ENCODE measurements around the gene ODC1. TPM values are rescaled to one million over a fixed set of nuclear protein-coding genes. Genes with fewer than 3 reads are reported as not detected.

ODC1 gene
- total RNA-seq, 1 donor from 2014 or later: 16.2 TPM

DNA sequence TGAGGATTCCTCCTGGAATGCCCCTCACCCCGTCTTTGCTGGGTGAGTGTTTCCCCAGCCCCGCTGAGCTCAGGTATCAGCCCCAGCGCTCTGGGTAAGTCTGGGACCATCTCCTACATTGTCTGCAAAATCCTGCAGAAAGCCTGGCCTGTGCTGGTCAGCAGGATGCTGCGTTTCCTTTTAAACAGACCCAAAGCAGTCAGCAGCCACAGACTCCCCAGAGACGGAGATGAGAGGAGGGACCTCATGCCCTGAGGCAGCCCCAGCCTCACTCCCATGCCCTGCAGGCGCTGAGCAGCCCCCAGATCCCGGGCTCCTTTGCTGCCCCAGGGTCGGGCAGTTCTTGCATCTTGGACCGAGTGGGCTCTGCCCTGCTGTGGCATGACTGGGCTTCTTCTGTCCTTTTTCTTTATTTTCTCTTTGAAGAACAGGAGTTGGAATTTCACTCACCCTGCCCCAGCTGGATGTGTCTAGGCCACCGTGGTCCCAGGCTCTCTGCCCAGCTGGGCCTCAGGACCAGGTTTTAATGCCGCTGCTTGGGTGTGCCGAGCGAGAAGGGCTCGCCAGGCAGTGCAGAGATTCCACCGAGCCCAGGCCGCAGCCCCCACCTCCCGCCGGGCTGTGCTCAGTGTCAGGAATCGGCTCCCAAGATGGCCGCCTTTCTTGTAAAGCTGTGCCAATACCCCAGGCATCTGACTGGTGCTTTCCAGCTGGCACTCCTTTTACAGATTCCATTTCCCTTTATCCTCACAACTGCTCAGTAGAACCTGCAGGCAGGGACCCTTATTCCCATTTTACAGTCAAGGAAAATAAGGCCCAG is 43.6 kb downstream of the ODC1 start:
- no peak for DNase-seq (ENCODE audit: low spot score)
- no peak for ATAC-seq

DNA sequence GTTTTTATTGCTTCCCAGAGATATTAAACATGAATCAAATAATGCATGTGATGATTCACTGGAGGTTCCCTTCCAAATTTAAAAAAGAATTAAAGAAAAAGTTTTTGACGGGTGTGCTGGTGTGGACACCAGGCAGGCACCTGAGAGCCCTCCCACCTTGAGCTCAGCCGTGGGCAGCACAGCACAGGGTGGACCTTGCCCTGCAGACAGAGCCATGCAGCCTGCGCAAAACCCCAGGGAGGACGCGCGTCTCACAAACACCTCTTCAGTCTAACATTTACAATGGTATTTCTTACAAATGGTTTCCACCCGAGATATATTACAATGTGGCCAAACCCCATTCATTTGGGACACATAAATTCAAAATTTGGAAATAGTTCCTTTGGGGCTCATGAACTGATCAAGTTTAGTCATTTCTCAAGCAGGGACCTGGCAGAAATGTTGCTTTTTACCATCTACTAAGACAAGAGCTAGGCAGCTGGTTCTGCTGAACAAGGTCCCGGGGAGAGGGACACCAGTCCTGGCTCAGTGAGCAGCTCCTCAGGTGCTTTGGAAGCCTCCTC is 45.4 kb downstream of the ODC1 start:
- ATAC-seq (peak; percentile 57), DNase-seq (ENCODE audit: low spot score) (peak; percentile 75)

DNA sequence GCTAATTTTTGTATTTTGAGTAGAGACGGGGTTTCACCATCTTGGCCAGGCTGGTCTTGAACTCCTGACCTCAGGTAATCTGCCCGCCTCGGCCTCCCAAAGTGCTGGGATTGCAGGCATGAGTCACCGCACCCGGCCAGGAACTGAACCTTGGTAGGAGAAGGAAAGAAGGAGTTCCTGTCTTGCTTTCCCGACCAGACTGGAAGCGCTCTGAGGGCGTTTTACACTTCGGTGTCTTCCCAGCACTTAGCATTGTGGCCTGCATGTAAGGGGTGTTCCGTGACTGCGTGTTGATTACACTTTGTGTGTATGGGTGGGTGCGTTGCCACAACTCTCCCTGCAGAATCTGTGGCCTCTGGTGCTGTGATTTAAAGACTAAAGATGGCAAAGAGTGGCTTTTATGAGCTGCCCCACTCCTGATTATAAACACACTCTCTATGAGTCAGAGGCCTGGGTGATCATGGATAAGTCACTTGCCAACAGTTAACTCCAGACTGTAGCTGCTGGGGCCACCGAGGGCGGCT is 46.0 kb downstream of the ODC1 start:
- DNase-seq (ENCODE audit: low spot score): no peak
- ATAC-seq: no peak

GRCh38 chr2:10400978-10401951 is 46.9 kb downstream of the ODC1 start:
- ATAC-seq (peak; percentile 89), DNase-seq (ENCODE audit: low spot score) (peak; percentile 91)

DNA sequence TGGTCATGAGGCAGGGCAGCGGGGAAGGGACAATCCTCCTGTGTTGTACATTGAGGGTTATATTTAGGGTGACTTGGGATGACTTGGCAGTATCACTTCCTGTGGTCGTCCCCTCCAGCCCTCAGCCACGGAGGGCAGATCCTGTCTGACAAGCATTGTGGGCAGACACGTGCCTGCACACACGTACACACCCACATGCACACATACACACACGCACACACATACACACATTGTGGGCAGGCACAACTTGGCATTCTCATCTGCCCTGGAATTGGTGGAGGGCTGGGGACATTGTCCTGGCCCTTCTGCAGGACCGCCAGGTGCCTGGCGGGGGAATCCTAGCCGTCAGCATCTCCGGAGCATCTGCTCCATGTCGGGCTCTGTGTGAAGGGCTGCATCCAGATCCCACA is 47.6 kb downstream of the ODC1 start:
- DNase-seq (ENCODE audit: low spot score): no peak
- ATAC-seq: no peak

- ATAC-seq (no peak), DNase-seq (ENCODE audit: low spot score) (no peak)
These were observed 48.1 kb downstream of the ODC1 start for GRCh38 chr2:10400002-10400401.

DNA sequence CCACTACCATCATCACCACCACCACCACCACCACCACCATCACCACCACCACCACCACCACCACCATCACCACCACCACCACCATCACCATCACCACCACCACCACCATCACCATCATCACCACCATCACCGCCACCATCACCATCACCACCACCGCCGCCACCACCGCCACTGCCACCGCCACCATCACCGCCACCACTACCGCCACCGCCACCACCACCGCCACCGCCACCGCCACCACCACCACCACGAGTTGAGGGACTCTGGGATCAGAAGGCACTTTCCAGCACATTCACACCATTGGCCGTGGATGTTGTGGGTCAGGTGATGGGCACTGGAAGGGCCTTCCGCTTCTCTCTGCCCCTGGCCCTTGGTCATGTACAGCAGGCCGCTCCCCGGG is 48.8 kb downstream of the ODC1 start:
- ATAC-seq: no peak

GRCh38 chr2:10398496-10398895 is 49.6 kb downstream of the ODC1 start:
- no peak for ATAC-seq
- DNase-seq (ENCODE audit: low spot score): no peak

More for the DNA sequence above, 48.8 kb downstream of the ODC1 start:
- DNase-seq (ENCODE audit: low spot score): no peak

DNA sequence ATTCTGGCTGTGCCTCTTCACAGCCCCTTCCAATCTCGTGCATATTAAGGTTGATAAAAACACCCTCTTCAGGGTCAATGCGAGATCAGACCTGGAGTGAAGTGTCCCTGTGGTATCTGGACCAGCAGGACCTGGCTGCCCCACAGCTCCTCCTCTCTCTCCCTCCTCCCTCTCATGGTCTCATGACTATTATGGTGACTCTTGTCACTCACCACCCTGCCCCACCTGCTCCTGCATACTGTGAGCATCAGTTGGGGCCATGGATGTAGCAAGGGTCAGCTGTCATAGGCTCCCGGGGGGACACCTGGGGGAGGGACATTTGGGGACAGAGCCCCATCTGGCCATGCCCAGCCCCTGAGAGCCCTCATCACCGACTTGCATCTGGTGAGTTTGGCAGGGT is 50.2 kb downstream of the ODC1 start:
- no peak for ATAC-seq
- no peak for DNase-seq (ENCODE audit: low spot score)

- DNase-seq (ENCODE audit: low spot score) (no peak), ATAC-seq (no peak)
These were observed 50.7 kb downstream of the ODC1 start for GRCh38 chr2:10397297-10397875.

DNA sequence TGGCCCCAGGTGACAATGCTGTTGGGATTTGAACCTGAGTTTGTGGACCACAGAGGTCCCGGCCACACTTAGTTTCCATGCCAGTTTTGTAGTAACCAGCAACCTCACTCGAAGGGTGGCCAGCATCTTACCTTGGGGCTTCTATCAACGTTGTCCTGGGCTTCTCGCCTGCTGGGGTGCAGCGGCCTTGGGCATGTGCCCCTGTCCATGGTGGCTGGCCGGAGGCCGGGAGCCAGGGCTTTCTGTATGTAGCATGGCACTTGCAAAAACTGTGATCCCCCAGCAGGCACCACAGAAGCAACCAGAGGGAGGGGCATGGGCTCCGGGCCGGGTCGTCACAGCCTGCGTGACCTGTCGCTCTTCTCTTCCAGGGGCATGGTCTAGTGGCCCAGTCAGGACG is 51.7 kb downstream of the ODC1 start:
- no peak for DNase-seq (ENCODE audit: low spot score)
- no peak for ATAC-seq

DNA sequence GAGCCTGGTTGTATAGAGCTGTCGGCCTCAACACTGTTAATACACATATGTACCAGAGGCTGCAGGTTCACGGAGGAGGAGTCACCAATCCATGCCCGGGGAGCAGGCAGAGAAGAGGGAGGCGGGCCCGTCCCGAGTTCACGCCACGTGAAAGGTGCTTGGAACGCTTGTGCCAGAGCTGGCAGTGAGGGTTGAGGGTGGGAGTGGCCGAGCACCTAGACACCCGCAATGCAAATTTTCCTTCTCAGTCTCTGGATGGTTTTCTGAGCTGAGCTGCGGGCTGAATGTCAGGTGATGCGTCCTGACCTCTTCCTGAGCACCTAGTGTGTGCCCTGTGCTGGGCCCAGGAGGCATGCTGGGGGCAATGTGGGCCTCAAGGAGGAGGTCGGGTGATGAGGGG is 52.2 kb downstream of the ODC1 start:
- no peak for DNase-seq (ENCODE audit: low spot score)
- ATAC-seq: no peak

- no peak for ATAC-seq
- DNase-seq (ENCODE audit: low spot score): no peak
These were observed 54.5 kb downstream of the ODC1 start for GRCh38 chr2:10393640-10393982.

GRCh38 chr2:10392951-10393639 is 55.0 kb downstream of the ODC1 start:
- DNase-seq (ENCODE audit: low spot score): no peak
- peak; percentile 50 for ATAC-seq

DNA sequence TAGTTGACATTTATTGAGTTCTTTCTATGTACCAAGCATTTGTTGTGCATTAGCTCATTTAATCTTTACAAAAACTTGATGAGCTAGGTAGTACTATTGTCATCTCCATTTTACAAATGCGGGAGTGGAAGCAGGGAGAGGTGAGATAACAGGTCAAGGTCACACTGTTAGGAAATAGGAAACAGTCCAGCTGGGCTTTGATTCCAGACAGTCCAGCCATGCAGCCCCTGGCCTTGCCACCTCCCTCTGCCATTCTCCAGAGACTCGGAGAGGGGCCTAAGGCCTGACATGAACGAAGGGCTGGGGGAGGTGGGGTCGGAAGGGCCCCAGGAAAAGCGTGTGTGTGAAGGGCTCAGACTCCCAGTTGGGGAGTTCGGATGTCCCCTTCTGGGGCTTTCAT is 55.6 kb downstream of the ODC1 start:
- peak; percentile 61 for ATAC-seq
- no peak for DNase-seq (ENCODE audit: low spot score)

- no peak for DNase-seq (ENCODE audit: low spot score)
- no peak for ATAC-seq
These were observed 56.0 kb downstream of the ODC1 start for GRCh38 chr2:10392100-10392499.

GRCh38 chr2:10390369-10390801 is 57.7 kb downstream of the ODC1 start:
- DNase-seq (ENCODE audit: low spot score): no peak

More at GRCh38 chr2:10390369-10390801, 57.7 kb downstream of the ODC1 start:
- ATAC-seq: no peak

Data from left lobe of liver (tissue), 2 donors.